Ishikawa (cell line): ENCODE measurements around the gene CELSR1.

Experiments used
- CEBPB ChIP-seq: IDR thresholded peaks from 2 replicates; pipeline ENCODE4 v1.6.1; 2012
- CREB1 ChIP-seq: IDR thresholded peaks from 2 replicates; pipeline ENCODE4 v1.6.1; 2012; ENCODE audit warnings: low read depth
- EGR1 ChIP-seq: IDR thresholded peaks from 2 replicates; pipeline ENCODE4 v1.6.1; 2012
- EP300 ChIP-seq: IDR thresholded peaks from 2 replicates; pipeline ENCODE4 v1.6.1; 2012; ENCODE audit warnings: borderline replicate concordance
- FOXM1 ChIP-seq: IDR thresholded peaks from 2 replicates; pipeline ENCODE4 v1.6.1; 2012; ENCODE audit warnings: low read depth, borderline replicate concordance
- MAX ChIP-seq: IDR thresholded peaks from 2 replicates; pipeline ENCODE4 v1.6.1; 2012
- NFIC ChIP-seq: IDR thresholded peaks from 2 replicates; pipeline ENCODE4 v1.6.1; 2012
- REST ChIP-seq: IDR thresholded peaks from 2 replicates; pipeline ENCODE4 v1.6.1; 2012; ENCODE audit warnings: low read depth, mild to moderate bottlenecking
- TAF1 ChIP-seq: IDR thresholded peaks from 2 replicates; pipeline ENCODE4 v1.6.1; 2012; ENCODE audit warnings: low read depth, mild to moderate bottlenecking
- TEAD4 ChIP-seq: IDR thresholded peaks from 2 replicates; pipeline ENCODE4 v1.6.1; 2012
- USF1 ChIP-seq: IDR thresholded peaks from 2 replicates; pipeline ENCODE4 v1.6.1; 2012
- YY1 ChIP-seq: IDR thresholded peaks from 2 replicates; pipeline ENCODE4 v1.6.1; 2012; ENCODE audit warnings: low read depth
- ZBTB7A ChIP-seq: IDR thresholded peaks from 2 replicates; pipeline ENCODE4 v1.6.1; 2012; ENCODE audit warnings: low read depth

Gene CELSR1

GRCh38 chr22:46349238-46349637 lies 188.2 kb downstream of the CELSR1 start:
- TF ChIP-seq EGR1 = no peak
- TF ChIP-seq MAX = no peak
- TF ChIP-seq YY1 = no peak
- TF ChIP-seq TEAD4 = no peak
- no peak for TF ChIP-seq REST
- no peak for TF ChIP-seq CREB1
- no peak for TF ChIP-seq FOXM1
- TF ChIP-seq EP300 = no peak
- TF ChIP-seq ZBTB7A = no peak
- no peak for TF ChIP-seq NFIC

- no peak for TF ChIP-seq YY1
- TF ChIP-seq CEBPB = no peak
- TF ChIP-seq MAX = no peak
- no peak for TF ChIP-seq ZBTB7A
- TF ChIP-seq CREB1 = no peak
- no peak for TF ChIP-seq USF1
These were observed 189.2 kb downstream of the CELSR1 start for GRCh38 chr22:46348099-46348695.

- TF ChIP-seq REST (no peak), TAF1 (no peak), USF1 (no peak), MAX (no peak), EGR1 (no peak), TEAD4 (no peak), CREB1 (no peak), EP300 (no peak), YY1 (no peak), FOXM1 (no peak), NFIC (no peak)
These were observed 189.8 kb downstream of the CELSR1 start for GRCh38 chr22:46347646-46348045.

GRCh38 chr22:46346680-46347405 lies 190.6 kb downstream of the CELSR1 start:
- TF ChIP-seq TAF1 = no peak
- TF ChIP-seq CEBPB = no peak
- no peak for TF ChIP-seq USF1
- TF ChIP-seq ZBTB7A = no peak
- no peak for TF ChIP-seq REST
- TF ChIP-seq NFIC = no peak
- TF ChIP-seq EGR1 = no peak
